ENCODE data around the gene BHMT. TPM values are rescaled to one million over a fixed set of nuclear protein-coding genes. Genes with fewer than 3 reads are reported as not detected.

BHMT gene
- total RNA-seq, 3 donors from 2014 or later (not counting 1 experiment from before 2014, with no cell fraction given) = not detected

DNA sequence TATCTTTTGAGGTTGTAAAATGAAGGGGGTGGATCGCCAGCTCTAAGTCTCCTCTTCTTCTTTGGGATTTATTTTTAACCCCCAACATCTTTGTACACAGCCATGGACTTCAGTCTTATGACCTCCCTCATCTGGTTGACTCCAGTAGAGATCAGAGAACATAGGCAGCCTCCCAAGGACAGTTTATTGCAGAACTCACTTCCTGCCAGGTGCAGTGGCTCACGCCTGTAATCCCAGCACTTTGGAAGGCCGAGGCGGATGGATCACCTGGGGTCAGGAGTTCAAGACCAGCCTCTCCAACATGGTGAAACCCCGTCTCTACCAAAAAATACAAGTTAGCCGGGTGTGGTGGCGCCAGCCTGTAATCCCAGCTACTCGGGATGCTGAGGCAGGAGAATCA, 2.8 kb upstream of the BHMT start:
- no peak overlapping the region for H3K4me3 ChIP-seq (ENCODE audit: low read length)
- intact Hi-C loops (cut with micrococcal nuclease) = no loop called here
- Mint-ChIP-seq H3K9me3 (no peaks in the 10 kb centered on the region), H3K27ac (no peak overlapping the region), H3K4me1 (no peaks in the 10 kb centered on the region), H3K36me3 (no peaks in the 10 kb centered on the region), H3K27me3 (ENCODE audit: low read depth in 2 of 2) (peaks cover 50 to 58% of the 10 kb centered on the region in 2 donors), H3K4me3 (no peak overlapping the region)
- peaks cover 14% of the 10 kb centered on the region for H3K27me3 ChIP-seq (ENCODE audit: control insufficient read depth, insufficient read depth, low read length)
- H3K27ac ChIP-seq (ENCODE audit: low read length) = no peak overlapping the region
- H3K9me3 ChIP-seq (ENCODE audit: control insufficient read depth, insufficient read depth, low read length) = no peaks in the 10 kb centered on the region
- WGBS (ENCODE audit: insufficient coverage) = 83% methylated on average over 8 of the region's 8 CpGs
- TF ChIP-seq, protein P1, sequence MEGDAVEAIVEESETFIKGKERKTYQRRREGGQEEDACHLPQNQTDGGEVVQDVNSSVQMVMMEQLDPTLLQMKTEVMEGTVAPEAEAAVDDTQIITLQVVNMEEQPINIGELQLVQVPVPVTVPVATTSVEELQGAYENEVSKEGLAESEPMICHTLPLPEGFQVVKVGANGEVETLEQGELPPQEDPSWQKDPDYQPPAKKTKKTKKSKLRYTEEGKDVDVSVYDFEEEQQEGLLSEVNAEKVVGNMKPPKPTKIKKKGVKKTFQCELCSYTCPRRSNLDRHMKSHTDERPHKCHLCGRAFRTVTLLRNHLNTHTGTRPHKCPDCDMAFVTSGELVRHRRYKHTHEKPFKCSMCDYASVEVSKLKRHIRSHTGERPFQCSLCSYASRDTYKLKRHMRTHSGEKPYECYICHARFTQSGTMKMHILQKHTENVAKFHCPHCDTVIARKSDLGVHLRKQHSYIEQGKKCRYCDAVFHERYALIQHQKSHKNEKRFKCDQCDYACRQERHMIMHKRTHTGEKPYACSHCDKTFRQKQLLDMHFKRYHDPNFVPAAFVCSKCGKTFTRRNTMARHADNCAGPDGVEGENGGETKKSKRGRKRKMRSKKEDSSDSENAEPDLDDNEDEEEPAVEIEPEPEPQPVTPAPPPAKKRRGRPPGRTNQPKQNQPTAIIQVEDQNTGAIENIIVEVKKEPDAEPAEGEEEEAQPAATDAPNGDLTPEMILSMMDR (IDR thresholded peaks at IDR 0.05) = no peak
- DNase-seq = no peak
- no peak for ATAC-seq
- no peaks in the 10 kb centered on the region for H3K36me3 ChIP-seq (ENCODE audit: control insufficient read depth, insufficient read depth, low read length)
- no peaks in the 10 kb centered on the region for H3K4me1 ChIP-seq (ENCODE audit: control insufficient read depth, insufficient read depth, low read length)

DNA sequence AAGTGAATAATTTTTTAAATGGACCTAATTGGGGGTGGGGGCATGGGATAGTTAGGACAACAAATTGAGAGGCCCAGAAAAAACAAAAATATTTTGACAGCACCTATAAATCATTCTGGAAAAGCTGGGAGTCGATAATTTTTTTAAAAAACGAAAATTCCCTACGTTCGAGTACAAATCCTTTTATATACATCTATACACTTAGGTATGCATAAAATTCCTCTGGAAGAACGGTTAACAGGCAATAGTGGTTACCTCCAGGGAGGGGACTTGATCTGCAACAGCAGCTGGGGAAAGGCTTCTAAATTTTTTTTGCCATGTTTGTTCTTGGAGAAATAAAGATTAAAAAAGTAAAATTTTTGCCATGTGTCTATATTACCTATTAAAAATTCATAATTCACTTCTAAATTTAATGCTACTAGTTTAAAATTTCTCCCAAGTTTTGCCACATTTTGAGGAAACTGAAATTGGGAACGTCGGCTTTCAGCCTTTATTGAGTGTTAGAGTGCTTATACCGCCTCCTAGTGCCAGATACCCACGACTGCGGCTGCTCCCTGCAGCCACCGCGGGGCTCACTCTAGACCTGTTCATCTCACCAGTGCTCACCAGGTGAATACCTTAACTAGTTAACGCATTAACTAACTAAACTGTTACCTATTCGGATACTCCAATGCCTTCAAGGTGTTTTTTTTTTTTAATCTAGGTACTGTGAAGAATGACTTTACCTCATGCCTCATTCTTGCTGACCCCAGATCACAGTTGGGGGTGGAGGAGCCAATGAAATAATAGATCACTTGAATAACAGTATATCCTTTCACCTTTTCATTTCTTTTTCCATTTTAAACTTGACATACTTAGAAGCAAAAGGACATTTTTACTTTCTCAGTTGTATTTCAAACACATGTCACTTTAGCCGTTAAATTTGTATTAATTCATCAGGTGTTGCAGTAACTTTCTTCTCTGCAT, 1.8 kb upstream of the BHMT start:
- ATAC-seq (peak in 1 of 3 donors; percentile 72), DNase-seq (peak in 1 of 2 donors; percentile 59)
- no peaks in the 10 kb centered on the region for H3K36me3 Mint-ChIP-seq
- Histone ChIP-seq H3K27me3 (ENCODE audit: control insufficient read depth, insufficient read depth, low read length) (peaks cover 14% of the 10 kb centered on the region), H3K36me3 (ENCODE audit: control insufficient read depth, insufficient read depth, low read length) (no peaks in the 10 kb centered on the region), H3K4me3 (ENCODE audit: low read length) (no peak overlapping the region), H3K4me1 (ENCODE audit: control insufficient read depth, insufficient read depth, low read length) (no peaks in the 10 kb centered on the region), H3K27ac (ENCODE audit: low read length) (no peak overlapping the region), H3K9me3 (ENCODE audit: control insufficient read depth, insufficient read depth, low read length) (no peaks in the 10 kb centered on the region)
- H3K9me3 Mint-ChIP-seq = no peaks in the 10 kb centered on the region
- 32% methylated on average over 10 of the region's 15 CpGs for WGBS (ENCODE audit: insufficient coverage)
- intact Hi-C loops (cut with micrococcal nuclease) = no loop called here
- no peak overlapping the region for H3K27ac Mint-ChIP-seq
- H3K4me1 Mint-ChIP-seq = no peaks in the 10 kb centered on the region
- H3K27me3 Mint-ChIP-seq (ENCODE audit: low read depth in 2 of 2) = peaks cover 50 to 58% of the 10 kb centered on the region in 2 donors
- TF ChIP-seq, protein P1 (IDR thresholded peaks at IDR 0.05) = peak; percentile 40
- no peak overlapping the region for H3K4me3 Mint-ChIP-seq

DNA sequence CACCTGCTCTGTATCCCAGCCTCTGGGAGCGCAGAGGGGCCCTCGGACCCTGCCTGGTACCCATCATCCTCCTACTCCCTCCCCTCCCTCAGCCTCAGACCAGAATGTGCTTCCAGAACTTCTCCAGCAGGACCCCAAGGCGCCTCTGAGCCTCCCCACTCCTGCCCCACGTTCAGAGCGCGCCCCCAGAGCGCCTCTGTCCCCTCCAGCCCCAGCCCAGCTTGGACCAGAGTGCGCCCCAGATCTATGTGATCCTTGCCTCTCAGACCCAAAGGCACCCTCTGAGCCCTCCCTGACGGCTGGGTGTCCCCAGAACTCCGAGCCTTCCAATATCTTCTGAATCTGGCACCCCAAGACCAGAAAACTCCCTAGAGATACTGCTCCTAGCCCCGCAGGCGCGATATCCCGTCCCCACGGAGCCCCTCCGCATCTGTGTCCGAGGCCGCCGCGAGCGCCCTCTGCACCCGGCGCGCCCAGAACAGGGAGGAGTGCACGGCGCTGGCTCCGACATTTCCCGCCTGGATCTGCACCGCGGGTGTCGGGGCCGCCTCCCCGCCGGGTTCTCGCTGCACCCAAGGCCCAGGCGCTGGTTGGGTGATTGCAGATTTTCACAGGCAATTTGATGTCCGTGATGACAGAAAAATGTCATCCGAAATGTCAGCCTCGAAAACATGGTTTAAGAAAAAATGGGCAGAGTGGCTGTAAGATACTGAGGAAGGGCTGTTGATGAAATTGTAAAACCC, 522 bp downstream of the BHMT start:
- H3K9me3 Mint-ChIP-seq = no peaks in the 10 kb centered on the region
- Histone ChIP-seq H3K27ac (ENCODE audit: low read length) (no peak overlapping the region), H3K9me3 (ENCODE audit: control insufficient read depth, insufficient read depth, low read length) (no peaks in the 10 kb centered on the region), H3K4me3 (ENCODE audit: low read length) (no peak overlapping the region), H3K4me1 (ENCODE audit: control insufficient read depth, insufficient read depth, low read length) (no peaks in the 10 kb centered on the region), H3K36me3 (ENCODE audit: control insufficient read depth, insufficient read depth, low read length) (no peaks in the 10 kb centered on the region), H3K27me3 (ENCODE audit: control insufficient read depth, insufficient read depth, low read length) (peaks cover 14% of the 10 kb centered on the region)
- H3K27ac Mint-ChIP-seq = no peak overlapping the region
- H3K4me3 Mint-ChIP-seq = no peak overlapping the region
- DNase-seq (no peak), ATAC-seq (no peak)
- TF ChIP-seq, protein P1 (IDR thresholded peaks at IDR 0.05) = no peak
- WGBS (ENCODE audit: insufficient coverage) = 12% methylated on average over 39 of the region's 39 CpGs
- no peaks in the 10 kb centered on the region for H3K4me1 Mint-ChIP-seq
- intact Hi-C loops (cut with micrococcal nuclease) = no loop called here
- no peaks in the 10 kb centered on the region for H3K36me3 Mint-ChIP-seq
- peaks cover 47% of the 10 kb centered on the region in 2 donors for H3K27me3 Mint-ChIP-seq (ENCODE audit: low read depth in 2 of 2)

All from natural killer cell (primary cell).